Ramos (cell line): ENCODE results near the gene LRCH4.
"Not testable (repeated sequence)": the region's sequence is repeated elsewhere in the genome, so short reads cannot be mapped to it uniquely, and the experiment has no call there.

Experiments
- in situ Hi-C: fragments of 300-500 bp; cut with MboI; formaldehyde crosslinking; loops from one replicate; pipeline ENCODE4 v1.14.3; 2022; ENCODE audit warnings: low sequenced_read_pairs; ENCODE audit not compliant: unreplicated experiment

The LRCH4 gene

GRCh38 chr7:100568896-100569844, 16.8 kb downstream of the LRCH4 start:
- in situ Hi-C loops, result no loop called here

- in situ Hi-C loops, result no loop called here
Observed at GRCh38 chr7:100568176-100568895, 17.6 kb downstream of the LRCH4 start.

- in situ Hi-C loops, result no loop called here
Observed at GRCh38 chr7:100567751-100568175, 18.2 kb downstream of the LRCH4 start.

GRCh38 chr7:100567031-100567730, 18.7 kb downstream of the LRCH4 start:
- in situ Hi-C loops, result no loop called here

- in situ Hi-C loops, result no loop called here
Observed at GRCh38 chr7:100566018-100566531, 19.9 kb downstream of the LRCH4 start.

GRCh38 chr7:100565133-100565571, 20.8 kb downstream of the LRCH4 start:
- in situ Hi-C loops, result no loop called here

- in situ Hi-C loops, result loop anchor here (5.0 kb wide), 1 partner anchor 97 kb away; no protein-coding TSS in a partner anchor
Observed at GRCh38 chr7:100564405-100564804, 21.5 kb downstream of the LRCH4 start.

- in situ Hi-C loops, result loop anchor here (5.0 kb wide), 1 partner anchor 97 kb away; no protein-coding TSS in a partner anchor
Observed at GRCh38 chr7:100563809-100564400, 22.0 kb downstream of the LRCH4 start.

- in situ Hi-C loops, result loop anchor here (5.0 kb wide), 1 partner anchor 96 kb away; no protein-coding TSS in a partner anchor
Observed at GRCh38 chr7:100563100-100563564, 22.8 kb downstream of the LRCH4 start.

- in situ Hi-C loops, result loop anchor here (5.0 kb wide), 1 partner anchor 95 kb away; no protein-coding TSS in a partner anchor
Observed at GRCh38 chr7:100562195-100563099, 23.5 kb downstream of the LRCH4 start.

- in situ Hi-C loops, result loop anchor here (5.0 kb wide), 1 partner anchor 94 kb away; no protein-coding TSS in a partner anchor
Observed at GRCh38 chr7:100561491-100562194, 24.3 kb downstream of the LRCH4 start.

- in situ Hi-C loops, result no loop called here
Observed at GRCh38 chr7:100559127-100559526, 26.8 kb downstream of the LRCH4 start.

- in situ Hi-C loops, result no loop called here
Observed at GRCh38 chr7:100556541-100556940, 29.4 kb downstream of the LRCH4 start.

- in situ Hi-C loops, result no loop called here
Observed at GRCh38 chr7:100555701-100556100, 30.2 kb downstream of the LRCH4 start.

- in situ Hi-C loops, result no loop called here
Observed at GRCh38 chr7:100553032-100553431, 32.9 kb downstream of the LRCH4 start.

- in situ Hi-C loops, result no loop called here
Observed at GRCh38 chr7:100552532-100552931, 33.4 kb downstream of the LRCH4 start.

- in situ Hi-C loops, result not testable (repeated sequence)
Observed at GRCh38 chr7:100548446-100548845, 37.5 kb downstream of the LRCH4 start.

- in situ Hi-C loops, result no loop called here
Observed at GRCh38 chr7:100547872-100548271, 38.1 kb downstream of the LRCH4 start.
